ENCODE data around the gene SCYGR5. TPM values are rescaled to one million over a fixed set of nuclear protein-coding genes. Genes with fewer than 3 reads are reported as not detected.

Gene SCYGR5
- total and polyA plus RNA-seq, 2 donors (not counting 1 experiment from before 2014, with no cell fraction given) = not detected

DNA sequence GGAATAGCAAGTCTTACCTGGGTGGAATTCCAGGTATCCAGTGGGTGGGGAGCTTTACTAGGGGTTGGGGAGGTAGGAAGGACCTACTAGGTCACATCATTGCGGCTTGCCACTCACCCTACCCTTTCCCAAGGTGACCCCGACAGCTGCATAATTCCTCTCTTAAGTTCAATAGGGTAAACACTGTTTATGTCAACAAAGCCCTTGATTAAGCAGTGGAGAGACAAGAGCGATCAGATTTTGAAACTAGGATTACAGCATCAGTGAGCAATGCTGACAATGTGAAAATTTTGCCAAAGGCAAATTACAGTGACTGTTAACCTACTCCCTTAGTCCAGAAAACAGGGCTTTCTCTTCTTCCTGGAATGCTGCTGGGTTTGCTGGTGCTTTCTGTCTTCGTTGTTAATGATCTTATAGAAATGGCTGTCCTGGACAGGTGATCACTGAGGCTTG lies 36.7 kb downstream of the SCYGR5 start:
- no peak overlapping the region for H3K4me2 ChIP-seq (ENCODE audit: extremely low read depth, insufficient read depth, low read length)
- no peaks in the 10 kb centered on the region for H3K36me3 ChIP-seq (ENCODE audit: control insufficient read depth, insufficient read depth, low read length)
- no peaks in the 10 kb centered on the region for H3K79me2 ChIP-seq (ENCODE audit: control insufficient read depth, insufficient read depth, low read length)
- no peaks in the 10 kb centered on the region for H3K27me3 ChIP-seq (ENCODE audit: control insufficient read depth, insufficient read depth, low read length)
- no peaks in the 10 kb centered on the region for H3K9me3 ChIP-seq (ENCODE audit: control insufficient read depth, insufficient read depth, low read depth, low read length)
- H3K4me1 ChIP-seq (ENCODE audit: control insufficient read depth, extremely low read depth, insufficient read depth, low read length) = no peaks in the 10 kb centered on the region
- DNase-seq (ENCODE audit: low read depth in 2 of 2) = peak; percentile 29 to 31
- TF ChIP-seq CTCF (conservative IDR thresholded peaks at IDR 0.05 in 1 of 2, IDR thresholded peaks at IDR 0.05 in 1 of 2; ENCODE audit: low read depth in 1 of 2, low read length in 2 of 2) (no peak), EZH2 (IDR thresholded peaks at IDR 0.05; ENCODE audit: low read length, missing control alignments) (no peak)
- H2AFZ ChIP-seq (ENCODE audit: low read length) = no peak overlapping the region
- H3K9ac ChIP-seq (ENCODE audit: insufficient read depth, low read length) = no peak overlapping the region
- H4K20me1 ChIP-seq (ENCODE audit: control insufficient read depth, extremely low read depth, insufficient read depth, low read length) = no peaks in the 10 kb centered on the region
- H3K27ac ChIP-seq (ENCODE audit: insufficient read depth, low read length) = no peak overlapping the region
- no peak overlapping the region for H3K4me3 ChIP-seq (replicated peaks in 1 of 4; ENCODE audit: control extremely low read depth in 1 of 4, insufficient read depth in 1 of 4, low read depth in 3 of 4, low read length in 4 of 4)

GRCh38 chr2:227703961-227704360 lies 37.4 kb downstream of the SCYGR5 start:
- Histone ChIP-seq H3K9ac (ENCODE audit: insufficient read depth, low read length) (no peak overlapping the region), H2AFZ (ENCODE audit: low read length) (no peak overlapping the region), H3K36me3 (ENCODE audit: control insufficient read depth, insufficient read depth, low read length) (no peaks in the 10 kb centered on the region), H3K4me2 (ENCODE audit: extremely low read depth, insufficient read depth, low read length) (no peak overlapping the region), H3K4me1 (ENCODE audit: control insufficient read depth, extremely low read depth, insufficient read depth, low read length) (no peaks in the 10 kb centered on the region), H3K27me3 (ENCODE audit: control insufficient read depth, insufficient read depth, low read length) (no peaks in the 10 kb centered on the region), H3K4me3 (replicated peaks in 1 of 4; ENCODE audit: control extremely low read depth in 1 of 4, insufficient read depth in 1 of 4, low read depth in 3 of 4, low read length in 4 of 4) (no peak overlapping the region), H3K27ac (ENCODE audit: insufficient read depth, low read length) (no peak overlapping the region), H4K20me1 (ENCODE audit: control insufficient read depth, extremely low read depth, insufficient read depth, low read length) (no peaks in the 10 kb centered on the region), H3K9me3 (ENCODE audit: control insufficient read depth, insufficient read depth, low read depth, low read length) (no peaks in the 10 kb centered on the region), H3K79me2 (ENCODE audit: control insufficient read depth, insufficient read depth, low read length) (no peaks in the 10 kb centered on the region)
- no peak for TF ChIP-seq EZH2 (IDR thresholded peaks at IDR 0.05; ENCODE audit: low read length, missing control alignments)
- no peak for TF ChIP-seq CTCF (conservative IDR thresholded peaks at IDR 0.05 in 1 of 2, IDR thresholded peaks at IDR 0.05 in 1 of 2; ENCODE audit: low read depth in 1 of 2, low read length in 2 of 2)
- DNase-seq (ENCODE audit: low read depth in 2 of 2) = peak; percentile 35 to 36

DNA sequence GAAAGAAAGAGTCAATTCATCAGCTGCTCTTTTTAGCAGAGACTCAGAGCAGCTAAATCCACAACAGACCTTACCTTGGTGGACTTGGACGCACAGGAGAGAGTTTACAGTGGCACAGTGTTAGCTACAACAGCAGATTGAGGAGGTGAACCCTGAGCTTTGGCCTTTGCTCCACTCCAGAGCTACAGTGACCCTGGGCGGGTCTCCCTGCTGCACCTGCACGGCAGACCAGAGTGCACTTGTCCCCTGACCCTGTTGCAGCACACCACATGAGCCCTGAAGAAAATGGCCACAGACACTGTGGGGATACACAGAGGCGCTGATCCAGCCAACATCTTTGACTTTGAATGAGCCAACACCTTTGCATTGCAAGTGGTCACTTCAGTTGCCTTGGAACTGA lies 40.3 kb downstream of the SCYGR5 start:
- H3K4me3 ChIP-seq (replicated peaks in 1 of 4; ENCODE audit: control extremely low read depth in 1 of 4, insufficient read depth in 1 of 4, low read depth in 3 of 4, low read length in 4 of 4) = no peak overlapping the region
- no peaks in the 10 kb centered on the region for H3K4me1 ChIP-seq (ENCODE audit: control insufficient read depth, extremely low read depth, insufficient read depth, low read length)
- no peaks in the 10 kb centered on the region for H3K79me2 ChIP-seq (ENCODE audit: control insufficient read depth, insufficient read depth, low read length)
- H3K36me3 ChIP-seq (ENCODE audit: control insufficient read depth, insufficient read depth, low read length) = no peaks in the 10 kb centered on the region
- no peak overlapping the region for H2AFZ ChIP-seq (ENCODE audit: low read length)
- H4K20me1 ChIP-seq (ENCODE audit: control insufficient read depth, extremely low read depth, insufficient read depth, low read length) = no peaks in the 10 kb centered on the region
- no peaks in the 10 kb centered on the region for H3K27me3 ChIP-seq (ENCODE audit: control insufficient read depth, insufficient read depth, low read length)
- H3K9ac ChIP-seq (ENCODE audit: insufficient read depth, low read length) = no peak overlapping the region
- no peak overlapping the region for H3K27ac ChIP-seq (ENCODE audit: insufficient read depth, low read length)
- TF ChIP-seq CTCF (conservative IDR thresholded peaks at IDR 0.05 in 1 of 2, IDR thresholded peaks at IDR 0.05 in 1 of 2; ENCODE audit: low read depth in 1 of 2, low read length in 2 of 2) (no peak), EZH2 (IDR thresholded peaks at IDR 0.05; ENCODE audit: low read length, missing control alignments) (no peak)
- DNase-seq (ENCODE audit: low read depth in 2 of 2) = no peak
- no peak overlapping the region for H3K4me2 ChIP-seq (ENCODE audit: extremely low read depth, insufficient read depth, low read length)
- H3K9me3 ChIP-seq (ENCODE audit: control insufficient read depth, insufficient read depth, low read depth, low read length) = no peaks in the 10 kb centered on the region

Measured in fibroblast of lung (primary cell).